Mesendoderm (in vitro differentiated cells): ENCODE results near the gene C4orf36. TPM values are rescaled to one million over a fixed set of nuclear protein-coding genes. Genes with fewer than 3 reads are reported as not detected.

Experiments
- DNase-seq: peaks from one replicate; pipeline ENCODE4 v3.0.0; 2013
- H2AK5ac ChIP-seq: 2 replicates; pipeline ENCODE4 v1.6.1; 2013; ENCODE audit warnings: low read length, inconsistent platforms
- H2BK120ac ChIP-seq: 2 replicates; pipeline ENCODE4 v1.6.1; 2013; ENCODE audit warnings: low read depth, mild to moderate bottlenecking, low read length, moderate library complexity, mixed read lengths
- H2BK15ac ChIP-seq: replicated peaks from 2 replicates; pipeline ENCODE4 v1.6.1; 2013; ENCODE audit warnings: low read depth, mild to moderate bottlenecking, moderate library complexity
- H2BK5ac ChIP-seq: 2 replicates; pipeline ENCODE4 v1.6.1; 2013; ENCODE audit warnings: low read length, inconsistent platforms
- H3K18ac ChIP-seq: 2 replicates; pipeline ENCODE4 v1.6.1; 2013; ENCODE audit warnings: mild to moderate bottlenecking, low read length, mixed read lengths
- H3K23ac ChIP-seq: one replicate; pipeline ENCODE4 v1.6.1; 2013; ENCODE audit warnings: low read length
- H3K27ac ChIP-seq: 2 replicates; pipeline ENCODE4 v1.5.1; 2013; ENCODE audit warnings: low read depth, mild to moderate bottlenecking, inconsistent platforms, low read length, moderate library complexity
- H3K27me3 ChIP-seq: 2 replicates; pipeline ENCODE4 v1.6.1; 2013; ENCODE audit warnings: low read length, control low read depth, mild to moderate bottlenecking, inconsistent platforms; ENCODE audit not compliant: insufficient read depth, poor library complexity
- H3K36me3 ChIP-seq: 2 replicates; pipeline ENCODE4 v1.6.1; 2013; ENCODE audit warnings: low read length, inconsistent platforms; ENCODE audit not compliant: control insufficient read depth, insufficient read depth
- H3K4ac ChIP-seq: one replicate; pipeline ENCODE4 v1.6.1; 2013; ENCODE audit warnings: low read depth, mild to moderate bottlenecking, low read length, moderate library complexity
- H3K4me1 ChIP-seq: 2 replicates; pipeline ENCODE4 v1.6.1; 2013; ENCODE audit warnings: low read depth, low read length, inconsistent platforms; ENCODE audit not compliant: control insufficient read depth
- H3K4me2 ChIP-seq: 2 replicates; pipeline ENCODE4 v1.6.1; 2013; ENCODE audit warnings: low read length
- H3K4me3 ChIP-seq: 2 replicates; pipeline ENCODE4 v1.5.1; 2013; ENCODE audit warnings: mild to moderate bottlenecking, low read length
- H3K56ac ChIP-seq: one replicate; pipeline ENCODE4 v1.6.1; 2013; ENCODE audit warnings: low read length
- H3K79me1 ChIP-seq: 2 replicates; pipeline ENCODE4 v1.6.1; 2013; ENCODE audit warnings: low read length, inconsistent platforms
- H3K79me2 ChIP-seq: 2 replicates; pipeline ENCODE4 v1.6.1; 2013; ENCODE audit warnings: mild to moderate bottlenecking, low read length; ENCODE audit not compliant: control insufficient read depth, insufficient read depth
- H3K9ac ChIP-seq: 2 replicates; pipeline ENCODE4 v1.6.1; 2013; ENCODE audit warnings: low read length, inconsistent platforms
- H4K5ac ChIP-seq: one replicate; pipeline ENCODE4 v1.6.1; 2013; ENCODE audit warnings: low read length
- H4K8ac ChIP-seq: one replicate; pipeline ENCODE4 v1.6.1; 2013; ENCODE audit warnings: low read depth, mild to moderate bottlenecking, control low read depth, low read length, moderate library complexity
- WGBS: extraction: QIAGEN DNeasy Blood & Tissue Kit; methylation state at CpG from one replicate; pipeline ENCODE4 v1.1.7; 2013; ENCODE audit warnings: low lambda C conversion rate, missing lambda C conversion rate; ENCODE audit not compliant: insufficient coverage; ENCODE audit errors: extremely low coverage; 5-methylcytosine and 5-hydroxymethylcytosine counted together
- polyA plus RNA-seq, 2 experiments: library from polyadenylated mRNA; stranded (reverse); fragments of 200-250 nt; gene quantifications; one replicate each; pipeline ENCODE4 v1.2.3, GENCODE V29; 2013

Gene C4orf36
- polyA plus RNA-seq (2013, experiment 1 of 2), result 2.2 TPM
- 1.5 TPM for polyA plus RNA-seq (2013, experiment 2 of 2)

- Histone ChIP-seq H2BK120ac (peak within 1 kb of the TSS; percentile 66), H4K5ac (no peak within 1 kb of the TSS), H3K9ac (peak within 1 kb of the TSS; percentile 87), H3K23ac (peak within 1 kb of the TSS; percentile 85), H3K27me3 (no peaks in the 10 kb centered on the region), H3K4ac (peak within 1 kb of the TSS; percentile 61), H3K79me2 (no peaks in the 10 kb centered on the region), H4K8ac (peak within 1 kb of the TSS; percentile 58), H2BK5ac (peak within 1 kb of the TSS; percentile 49), H3K56ac (peak within 1 kb of the TSS; percentile 92), H3K4me1 (no peaks in the 10 kb centered on the region), H3K18ac (peak within 1 kb of the TSS; percentile 89), H3K4me3 (peak within 1 kb of the TSS; percentile 55), H3K79me1 (no peaks in the 10 kb centered on the region), H3K27ac (peak within 1 kb of the TSS; percentile 58), H2BK15ac (no peak within 1 kb of the TSS), H3K36me3 (no peaks in the 10 kb centered on the region), H3K4me2 (peak within 1 kb of the TSS; percentile 69), H2AK5ac (no peak within 1 kb of the TSS)
- DNase-seq, result peak; percentile 94
- no CpG with 5 or more reads among the region's 84 CpGs for WGBS
These were observed at the start of gene C4orf36 for GRCh38 chr4:86891762-86892635. Gene C4orf36 (minus strand): TSS chr4:86892422. CDS start chr4:86891520, 902 bp downstream.

GRCh38 chr4:86940920-86941460 lies 48.8 kb upstream of the C4orf36 start:
- H3K79me2 ChIP-seq, result peaks cover 48% of the 10 kb centered on the region
- H3K9ac ChIP-seq, result no peak overlapping the region
- H3K4me2 ChIP-seq, result no peak overlapping the region
- no peak overlapping the region for H4K5ac ChIP-seq
- no peak overlapping the region for H2BK5ac ChIP-seq
- H3K36me3 ChIP-seq, result no peaks in the 10 kb centered on the region
- no peak for DNase-seq
- H2AK5ac ChIP-seq, result no peak overlapping the region
- no peak overlapping the region for H3K18ac ChIP-seq
- no peak overlapping the region for H3K4me3 ChIP-seq
- WGBS, result no CpG with 5 or more reads among the region's 15 CpGs
- no peak overlapping the region for H3K27ac ChIP-seq
- H3K79me1 ChIP-seq, result peaks cover 6% of the 10 kb centered on the region
- no peaks in the 10 kb centered on the region for H3K27me3 ChIP-seq
- no peak overlapping the region for H2BK120ac ChIP-seq
- no peak overlapping the region for H2BK15ac ChIP-seq
- no peak overlapping the region for H3K56ac ChIP-seq
- H3K4ac ChIP-seq, result no peak overlapping the region
- H4K8ac ChIP-seq, result no peak overlapping the region
- peaks cover 8% of the 10 kb centered on the region for H3K4me1 ChIP-seq
- no peak overlapping the region for H3K23ac ChIP-seq

GRCh38 chr4:86939729-86940575 lies 47.7 kb upstream of the C4orf36 start:
- Histone ChIP-seq H3K4me3 (no peak overlapping the region), H3K9ac (peak overlapping the region; percentile 13), H4K8ac (no peak overlapping the region), H3K56ac (peak overlapping the region; percentile 22), H3K23ac (peak overlapping the region; percentile 81), H2AK5ac (peak overlapping the region; percentile 28), H4K5ac (no peak overlapping the region), H2BK5ac (no peak overlapping the region), H3K27ac (no peak overlapping the region), H2BK15ac (no peak overlapping the region), H2BK120ac (no peak overlapping the region), H3K4me1 (peaks cover 8% of the 10 kb centered on the region), H3K27me3 (no peaks in the 10 kb centered on the region), H3K36me3 (no peaks in the 10 kb centered on the region), H3K79me2 (peaks cover 46% of the 10 kb centered on the region), H3K4ac (no peak overlapping the region), H3K18ac (no peak overlapping the region), H3K4me2 (no peak overlapping the region), H3K79me1 (peaks cover 6% of the 10 kb centered on the region)
- no peak for DNase-seq
- WGBS, result no CpG with 5 or more reads among the region's 8 CpGs

- DNase-seq, result no peak
- no peak overlapping the region for H4K5ac ChIP-seq
- peaks cover 6% of the 10 kb centered on the region for H3K79me1 ChIP-seq
- WGBS, result no CpG with 5 or more reads among the region's 4 CpGs
- H3K56ac ChIP-seq, result no peak overlapping the region
- peaks cover 46% of the 10 kb centered on the region for H3K79me2 ChIP-seq
- H3K18ac ChIP-seq, result no peak overlapping the region
- H3K9ac ChIP-seq, result no peak overlapping the region
- H3K27me3 ChIP-seq, result no peaks in the 10 kb centered on the region
- H2BK5ac ChIP-seq, result no peak overlapping the region
- H3K4me3 ChIP-seq, result no peak overlapping the region
- no peak overlapping the region for H4K8ac ChIP-seq
- H3K4me2 ChIP-seq, result no peak overlapping the region
- no peak overlapping the region for H3K27ac ChIP-seq
- H3K36me3 ChIP-seq, result no peaks in the 10 kb centered on the region
- no peak overlapping the region for H2AK5ac ChIP-seq
- no peak overlapping the region for H3K4ac ChIP-seq
- peaks cover 8% of the 10 kb centered on the region for H3K4me1 ChIP-seq
- H3K23ac ChIP-seq, result no peak overlapping the region
- no peak overlapping the region for H2BK120ac ChIP-seq
- H2BK15ac ChIP-seq, result no peak overlapping the region
These were observed 46.7 kb upstream of the C4orf36 start for GRCh38 chr4:86938771-86939520.
